Kidney (tissue), 14 donors: ENCODE results near the gene VSIG10. TPM values are rescaled to one million over a fixed set of nuclear protein-coding genes. Genes with fewer than 3 reads are reported as not detected.

Source experiments
- DNase-seq, 5 donors: peaks; one replicate each; pipeline ENCODE4 v3.0.0-alpha.2; 2013 to 2020
- FAIRE-seq: peaks from 2 replicates; lab custom pipeline; 2012; peaks lifted over from hg19 to GRCh38; lab: Jason Lieb, UNC
- H3K27ac ChIP-seq, 2 donors: one replicate each; pipeline ENCODE4 v1.7.0; 2013; ENCODE audit warnings: low read depth in 2 of 2, low read length in 2 of 2, inconsistent platforms in 1 of 2
- H3K27me3 ChIP-seq: one replicate; pipeline ENCODE4 v1.7.1; 2013; ENCODE audit warnings: low read length, inconsistent platforms; ENCODE audit not compliant: control insufficient read depth, insufficient read depth
- H3K36me3 ChIP-seq, 3 donors: one replicate each; pipeline versions ENCODE4 v1.7.0 to v1.7.1; 2013; ENCODE audit warnings: low read length in 3 of 3, control low read depth in 1 of 3, inconsistent platforms in 1 of 3; ENCODE audit not compliant: insufficient read depth in 3 of 3, control insufficient read depth in 2 of 3
- H3K4me1 ChIP-seq, 3 donors: one replicate each; pipeline versions ENCODE4 v1.7.0 to v1.7.1; 2013; ENCODE audit warnings: low read length in 3 of 3, inconsistent platforms in 1 of 3, low read depth in 1 of 3; ENCODE audit not compliant: control insufficient read depth in 2 of 3, insufficient read depth in 2 of 3
- H3K4me3 ChIP-seq, 3 donors: one replicate each; pipeline versions ENCODE4 v1.7.0 to v1.8.1; 2013; ENCODE audit warnings: low read length in 3 of 3, control low read depth in 1 of 3, inconsistent platforms in 1 of 3
- H3K9ac ChIP-seq, 3 donors: one replicate each; pipeline versions ENCODE4 v1.7.0 to v1.7.1; 2013; ENCODE audit warnings: low read length in 3 of 3, control low read depth in 1 of 3, inconsistent platforms in 1 of 3
- H3K9me3 ChIP-seq, 3 donors: one replicate each; pipeline versions ENCODE4 v1.7.0 to v1.7.1; 2013; ENCODE audit warnings: low read length in 3 of 3, control low read depth in 1 of 3, inconsistent platforms in 1 of 3; ENCODE audit not compliant: control insufficient read depth in 2 of 3, insufficient read depth in 1 of 3
- CTCF ChIP-seq: IDR thresholded peaks from 3 replicates; pipeline ENCODE4 v1.5.1; 2012; ENCODE audit warnings: mild to moderate bottlenecking, moderate library complexity, borderline replicate concordance; ENCODE audit not compliant: insufficient read depth; ENCODE audit errors: extremely low read depth
- intact Hi-C: fragments of 100-400 bp; cut with DNase I; formaldehyde crosslinking; loops from one replicate; pipeline ENCODE4 v1.11.1; 2022
- polyA plus RNA-seq: library from polyadenylated mRNA; stranded (reverse); fragments of 350-450 nt; fragmentation: Illumina TruSeq; extraction: RNeasy Lipid Tissue Mini Kit (QIAGEN cat#74804); gene quantifications from one replicate; pipeline ENCODE4 v1.2.3, GENCODE V29; 2014; ENCODE audit warnings: low read depth, low replicate concordance; ENCODE audit not compliant: insufficient read depth
- total RNA-seq: library from RNA; stranded (reverse); fragmentation: NEBNext Ultra II Directional; extraction: Animal tissue kit (Norgen Biotek cat#: 25700); gene quantifications from one replicate; pipeline ENCODE4 v1.2.1, GENCODE V29; 2021
- donor health status: control.
- donor health status: control.
- donor health status: control.
- donor health status: control.
- donor health status: control.
- donor health status: DM: yes; HTN: yes; CAD: no.
- donor health status: Normal renal cell carcinoma (clear cell type).

VSIG10 gene
- total and polyA plus RNA-seq, 2 donors from 2014 or later: 15.8 to 26.1 TPM

- DNase-seq: peak in 1 of 5 donors; percentile 10
- Histone ChIP-seq H3K4me3 (peak overlapping the region; percentile 37 to 90 (median 87)), H3K4me1 (peaks cover 0 to 4% (median 3%) of the 10 kb centered on the region in 3 donors), H3K27me3 (no peaks in the 10 kb centered on the region), H3K36me3 (peaks cover 0 to 7% (median 2%) of the 10 kb centered on the region in 3 donors), H3K9ac (peak overlapping the region in 1 of 3 donors; percentile 29), H3K27ac (no peak overlapping the region), H3K9me3 (no peaks in the 10 kb centered on the region)
- FAIRE-seq: no peak
- no peak for TF ChIP-seq CTCF
- intact Hi-C loops: no loop called here
Measured at GRCh38 chr12:118015944-118016343, 87.9 kb downstream of the VSIG10 start.

- Histone ChIP-seq H3K4me3 (no peak overlapping the region), H3K27ac (no peak overlapping the region), H3K9ac (no peak overlapping the region), H3K4me1 (peaks cover 0 to 4% (median 3%) of the 10 kb centered on the region in 3 donors), H3K9me3 (no peaks in the 10 kb centered on the region), H3K36me3 (peaks cover 0 to 6% (median 2%) of the 10 kb centered on the region in 3 donors), H3K27me3 (no peaks in the 10 kb centered on the region)
- TF ChIP-seq CTCF: no peak
- intact Hi-C loops: no loop called here
- DNase-seq (no peak), FAIRE-seq (no peak)
Measured at GRCh38 chr12:118015306-118015705, 88.5 kb downstream of the VSIG10 start.

Other genes with a start within 250 kb of the VSIG10 start
- gene KSR2, start 135.0 kb downstream of the VSIG10 start, total RNA-seq: 2.9 TPM
- 0.34 TPM for gene KSR2, start 135.0 kb downstream of the VSIG10 start, polyA plus RNA-seq
- gene RFC5, start 87.3 kb downstream of the VSIG10 start, total RNA-seq: 13.0 TPM
- 7.0 TPM for gene RFC5, start 87.3 kb downstream of the VSIG10 start, polyA plus RNA-seq
- 72.5 TPM for gene WSB2, start 42.8 kb downstream of the VSIG10 start, total RNA-seq
- 48.8 TPM for gene WSB2, start 42.8 kb downstream of the VSIG10 start, polyA plus RNA-seq
- gene PEBP1, start 32.1 kb upstream of the VSIG10 start, total RNA-seq: 321 TPM
- 1,168 TPM for gene PEBP1, start 32.1 kb upstream of the VSIG10 start, polyA plus RNA-seq